Endodermal cell (in vitro differentiated cells): ENCODE data around the gene HHATL. TPM values are rescaled to one million over a fixed set of nuclear protein-coding genes. Genes with fewer than 3 reads are reported as not detected.

Experiments
- DNase-seq: peaks from one replicate; pipeline ENCODE4 v3.0.0-alpha.2; 2017
- H3K27ac ChIP-seq: 2 replicates; pipeline ENCODE4 v1.5.1; 2013; ENCODE audit warnings: mild to moderate bottlenecking, low read depth, low read length, moderate library complexity
- H3K27me3 ChIP-seq: 2 replicates; pipeline ENCODE4 v1.6.1; 2013; ENCODE audit warnings: mild to moderate bottlenecking, low read length, moderate library complexity; ENCODE audit not compliant: insufficient read depth, control insufficient read depth, poor library complexity, severe bottlenecking
- H3K36me3 ChIP-seq: 2 replicates; pipeline ENCODE4 v1.7.0; 2013; ENCODE audit warnings: mild to moderate bottlenecking, low read length, moderate library complexity; ENCODE audit not compliant: control insufficient read depth, insufficient read depth
- H3K4me1 ChIP-seq: one replicate; pipeline ENCODE4 v1.7.0; 2013; ENCODE audit warnings: low read length; ENCODE audit not compliant: control insufficient read depth, insufficient read depth
- H3K4me3 ChIP-seq: 2 replicates; pipeline ENCODE4 v1.5.1; 2013; ENCODE audit warnings: mild to moderate bottlenecking, low read length, moderate library complexity
- H3K9ac ChIP-seq: 2 replicates; pipeline ENCODE4 v1.6.1; 2013; ENCODE audit warnings: mild to moderate bottlenecking, low read length, moderate library complexity; ENCODE audit not compliant: poor library complexity, severe bottlenecking; ENCODE audit errors: extremely low read depth
- H3K9me3 ChIP-seq: 2 replicates; pipeline ENCODE4 v1.6.1; 2013; ENCODE audit warnings: mild to moderate bottlenecking, low read length, moderate library complexity; ENCODE audit not compliant: control insufficient read depth
- H3K27ac Mint-ChIP-seq: 2 replicates; pipeline ENCODE4 v1.8.0; 2020; ENCODE audit warnings: mixed read lengths
- H3K27me3 Mint-ChIP-seq: 2 replicates; pipeline ENCODE4 v1.8.0; 2021; ENCODE audit warnings: mild to moderate bottlenecking, mixed read lengths; ENCODE audit not compliant: insufficient read depth
- H3K36me3 Mint-ChIP-seq: 2 replicates; pipeline ENCODE4 v1.8.0; 2020; ENCODE audit warnings: low read depth, mixed read lengths
- H3K4me1 Mint-ChIP-seq: 2 replicates; pipeline ENCODE4 v1.8.0; 2020; ENCODE audit warnings: mixed read lengths
- H3K4me3 Mint-ChIP-seq: 2 replicates; pipeline ENCODE4 v1.8.0; 2020; ENCODE audit warnings: mild to moderate bottlenecking, moderate library complexity, mixed read lengths
- H3K9me3 Mint-ChIP-seq: 2 replicates; pipeline ENCODE4 v1.8.0; 2020; ENCODE audit warnings: mild to moderate bottlenecking, mixed read lengths
- WGBS, 2 experiments: methylation state at CpG; one replicate each; pipeline versions ENCODE4 v1.1.5 to v1.1.7; 2013; ENCODE audit warnings: missing lambda C conversion rate in 2 of 2, mixed read lengths in 1 of 2; ENCODE audit not compliant: insufficient coverage in 1 of 2, insufficient read length in 1 of 2; 5-methylcytosine and 5-hydroxymethylcytosine counted together
- long read RNA-seq, 4 experiments: library from polyadenylated mRNA in 2 of 4; library from RNA in 1 of 4; library from capped mRNA in 1 of 4; stranded (forward) in 3 of 4; unstranded in 1 of 4; transcript quantifications; one replicate each; pipeline ENCODE4 v2.0.0, GENCODE V29; 2020 to 2021; ENCODE audit warnings: inconsistent platforms in 1 of 4
- polyA plus RNA-seq, 2 experiments: library from polyadenylated mRNA; stranded (reverse); fragments of 50-300 nt; gene quantifications; one replicate each; pipeline ENCODE4 v1.2.3, GENCODE V29; 2013
- total RNA-seq, 2 donors: library from RNA; stranded (reverse); fragmentation: NEBNext Ultra II Directional in 1 of 2; extraction: Animal tissue kit (Norgen Biotek cat#: 25700) in 1 of 2; gene quantifications; 2 replicates in 1 of 2; 3 replicates in 1 of 2; pipeline ENCODE4 v1.2.1, GENCODE V29; 2021
- TF ChIP-seq, protein P1 (sequence below): fragments of 200-600 bp; sonication (generic); conservative IDR thresholded peaks from 2 replicates; pipeline ENCODE4 v1.5.0; 2021; ENCODE audit warnings: antibody characterized with exemption, mild to moderate bottlenecking

The HHATL gene, protein sequence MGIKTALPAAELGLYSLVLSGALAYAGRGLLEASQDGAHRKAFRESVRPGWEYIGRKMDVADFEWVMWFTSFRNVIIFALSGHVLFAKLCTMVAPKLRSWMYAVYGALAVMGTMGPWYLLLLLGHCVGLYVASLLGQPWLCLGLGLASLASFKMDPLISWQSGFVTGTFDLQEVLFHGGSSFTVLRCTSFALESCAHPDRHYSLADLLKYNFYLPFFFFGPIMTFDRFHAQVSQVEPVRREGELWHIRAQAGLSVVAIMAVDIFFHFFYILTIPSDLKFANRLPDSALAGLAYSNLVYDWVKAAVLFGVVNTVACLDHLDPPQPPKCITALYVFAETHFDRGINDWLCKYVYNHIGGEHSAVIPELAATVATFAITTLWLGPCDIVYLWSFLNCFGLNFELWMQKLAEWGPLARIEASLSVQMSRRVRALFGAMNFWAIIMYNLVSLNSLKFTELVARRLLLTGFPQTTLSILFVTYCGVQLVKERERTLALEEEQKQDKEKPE
- total RNA-seq: not detected
- not detected for polyA plus RNA-seq (2013, experiment 1 of 2)
- polyA plus RNA-seq (2013, experiment 2 of 2): not detected
- long read RNA-seq, experiment 1: 0 reads
- long read RNA-seq, experiment 2: 0 reads
- long read RNA-seq, experiment 3: 0 reads
- long read RNA-seq, experiment 4: 0 reads

DNA sequence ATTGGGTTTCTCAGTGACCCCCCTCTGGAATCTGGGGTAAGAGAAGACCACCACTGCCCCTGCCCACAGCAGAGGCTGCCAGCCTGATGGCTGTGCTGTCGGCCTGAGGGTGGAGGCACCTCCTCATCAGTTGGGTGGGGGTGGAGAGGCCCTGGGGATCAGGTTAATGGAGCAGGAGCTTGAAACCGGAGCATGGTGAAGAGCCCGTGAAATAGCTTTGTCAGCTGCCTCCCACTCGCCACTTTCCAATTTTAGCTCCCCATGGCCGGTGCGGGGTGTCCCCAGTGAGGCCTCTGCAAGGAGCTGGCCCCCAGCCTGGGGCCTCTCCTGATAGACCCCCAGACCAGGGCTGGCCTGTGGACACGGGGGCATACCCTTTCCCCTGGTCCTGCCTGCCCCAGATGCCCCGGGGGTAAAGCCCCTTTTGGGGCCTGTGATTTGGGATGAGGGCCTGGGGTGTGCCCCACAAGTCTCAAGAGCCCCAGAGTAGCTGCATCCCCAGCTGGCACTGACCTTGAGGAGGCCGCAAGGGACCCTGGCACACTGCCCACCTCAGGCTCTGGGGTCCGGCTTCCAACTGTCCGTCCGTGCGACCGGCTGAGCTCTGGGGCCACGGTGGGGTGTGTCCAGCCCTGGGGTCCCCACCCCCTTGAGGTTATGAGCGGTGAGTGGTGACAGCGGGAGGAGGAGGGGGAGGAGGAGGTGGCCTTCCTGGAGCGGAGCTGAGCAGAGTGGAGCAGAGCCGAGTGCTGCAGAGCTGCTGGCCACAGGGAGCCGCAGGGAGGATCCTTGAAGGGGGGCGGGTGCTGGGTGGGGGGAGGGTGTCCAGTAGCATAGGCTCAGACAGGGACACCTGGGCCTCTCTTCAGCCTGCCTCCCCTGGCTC lies at the start of gene HHATL:
Gene HHATL, minus strand, starts transcription at position 733 of the 886 bp plus-strand sequence. CDS start 1,972 bp downstream, outside the sequence.
- H3K36me3 Mint-ChIP-seq: no peaks in the 10 kb centered on the region
- TF ChIP-seq, protein P1, sequence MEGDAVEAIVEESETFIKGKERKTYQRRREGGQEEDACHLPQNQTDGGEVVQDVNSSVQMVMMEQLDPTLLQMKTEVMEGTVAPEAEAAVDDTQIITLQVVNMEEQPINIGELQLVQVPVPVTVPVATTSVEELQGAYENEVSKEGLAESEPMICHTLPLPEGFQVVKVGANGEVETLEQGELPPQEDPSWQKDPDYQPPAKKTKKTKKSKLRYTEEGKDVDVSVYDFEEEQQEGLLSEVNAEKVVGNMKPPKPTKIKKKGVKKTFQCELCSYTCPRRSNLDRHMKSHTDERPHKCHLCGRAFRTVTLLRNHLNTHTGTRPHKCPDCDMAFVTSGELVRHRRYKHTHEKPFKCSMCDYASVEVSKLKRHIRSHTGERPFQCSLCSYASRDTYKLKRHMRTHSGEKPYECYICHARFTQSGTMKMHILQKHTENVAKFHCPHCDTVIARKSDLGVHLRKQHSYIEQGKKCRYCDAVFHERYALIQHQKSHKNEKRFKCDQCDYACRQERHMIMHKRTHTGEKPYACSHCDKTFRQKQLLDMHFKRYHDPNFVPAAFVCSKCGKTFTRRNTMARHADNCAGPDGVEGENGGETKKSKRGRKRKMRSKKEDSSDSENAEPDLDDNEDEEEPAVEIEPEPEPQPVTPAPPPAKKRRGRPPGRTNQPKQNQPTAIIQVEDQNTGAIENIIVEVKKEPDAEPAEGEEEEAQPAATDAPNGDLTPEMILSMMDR: no peak
- Histone ChIP-seq H3K9me3 (no peaks in the 10 kb centered on the region), H3K9ac (no peak within 1 kb of the TSS), H3K4me1 (no peaks in the 10 kb centered on the region), H3K36me3 (no peaks in the 10 kb centered on the region), H3K4me3 (no peak within 1 kb of the TSS), H3K27ac (no peak within 1 kb of the TSS), H3K27me3 (no peaks in the 10 kb centered on the region)
- peaks cover 6% of the 10 kb centered on the region for H3K27me3 Mint-ChIP-seq
- H3K9me3 Mint-ChIP-seq: no peaks in the 10 kb centered on the region
- no peaks in the 10 kb centered on the region for H3K4me1 Mint-ChIP-seq
- H3K27ac Mint-ChIP-seq: no peak within 1 kb of the TSS
- no peak for DNase-seq
- 76 to 79% methylated on average over 5 to 21 of the region's 21 CpGs for WGBS, 2 experiments
- no peak within 1 kb of the TSS for H3K4me3 Mint-ChIP-seq

DNA sequence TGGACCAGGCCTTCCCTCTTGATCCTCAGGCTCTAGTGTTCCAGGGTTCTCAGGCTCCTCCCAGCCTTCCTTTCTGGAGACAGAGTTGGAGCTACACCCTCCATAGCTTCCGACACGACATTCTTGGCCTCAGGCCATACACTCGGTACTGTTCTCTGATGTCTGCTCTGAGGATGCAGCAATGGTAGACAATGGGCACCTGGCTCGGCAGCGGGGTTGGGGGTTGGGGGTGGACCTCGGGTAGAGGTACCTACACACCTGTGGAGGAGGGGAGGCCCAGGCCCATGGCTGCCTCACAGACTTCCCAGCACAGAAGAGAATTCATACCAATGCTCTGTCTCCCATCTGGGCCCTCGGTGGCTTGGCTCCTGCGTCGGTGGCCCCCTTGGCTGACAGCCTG lies 49.0 kb upstream of the HHATL start:
- peak; percentile 20 for DNase-seq
- no peak overlapping the region for H3K27ac Mint-ChIP-seq
- H3K9ac ChIP-seq: no peak overlapping the region
- no peak overlapping the region for H3K4me3 ChIP-seq
- peaks cover 6% of the 10 kb centered on the region for H3K4me1 Mint-ChIP-seq
- H3K36me3 ChIP-seq: no peaks in the 10 kb centered on the region
- no peak overlapping the region for H3K27ac ChIP-seq
- H3K4me3 Mint-ChIP-seq: no peak overlapping the region
- no peaks in the 10 kb centered on the region for H3K27me3 Mint-ChIP-seq
- TF ChIP-seq, protein P1: no peak
- 93% methylated on average over 9 of the region's 9 CpGs; no CpG with 5 or more reads in 1 of the 2 experiments for WGBS, 2 experiments
- no peaks in the 10 kb centered on the region for H3K4me1 ChIP-seq
- H3K36me3 Mint-ChIP-seq: no peaks in the 10 kb centered on the region
- H3K9me3 Mint-ChIP-seq: no peaks in the 10 kb centered on the region
- H3K27me3 ChIP-seq: no peaks in the 10 kb centered on the region
- no peaks in the 10 kb centered on the region for H3K9me3 ChIP-seq

DNA sequence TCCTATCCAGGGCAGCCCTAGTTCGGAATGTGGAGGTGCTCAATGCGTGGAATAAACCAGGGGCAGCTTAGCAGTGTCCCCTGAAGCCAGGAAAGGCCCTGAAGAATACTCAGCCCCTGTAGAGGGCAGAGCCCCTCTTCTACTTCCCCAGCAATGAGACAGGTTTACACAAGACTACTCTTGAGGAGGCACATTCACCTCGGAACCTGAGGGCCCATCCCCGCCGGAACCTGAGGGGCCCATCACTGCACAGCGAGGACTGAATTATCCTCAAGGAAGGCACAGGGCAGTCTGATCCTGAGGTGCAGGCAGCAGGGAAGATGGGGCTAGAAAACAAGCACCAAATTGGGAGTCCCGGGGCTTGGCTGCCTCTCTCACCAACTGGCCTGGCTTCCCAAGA lies 48.2 kb upstream of the HHATL start:
- no peaks in the 10 kb centered on the region for H3K27me3 ChIP-seq
- peaks cover 6% of the 10 kb centered on the region for H3K4me1 Mint-ChIP-seq
- no peaks in the 10 kb centered on the region for H3K36me3 Mint-ChIP-seq
- H3K9me3 Mint-ChIP-seq: no peaks in the 10 kb centered on the region
- H3K36me3 ChIP-seq: no peaks in the 10 kb centered on the region
- H3K4me1 ChIP-seq: no peaks in the 10 kb centered on the region
- no peak overlapping the region for H3K4me3 Mint-ChIP-seq
- TF ChIP-seq, protein P1: no peak
- H3K9ac ChIP-seq: no peak overlapping the region
- H3K9me3 ChIP-seq: no peaks in the 10 kb centered on the region
- no peak overlapping the region for H3K27ac ChIP-seq
- H3K27me3 Mint-ChIP-seq: no peaks in the 10 kb centered on the region
- peak; percentile 29 for DNase-seq
- H3K4me3 ChIP-seq: no peak overlapping the region
- H3K27ac Mint-ChIP-seq: no peak overlapping the region
- WGBS, 2 experiments: 93 to 100% methylated on average over 2 to 7 of the region's 7 CpGs
